ENCODE results near the gene B4GALT6.

DNA sequence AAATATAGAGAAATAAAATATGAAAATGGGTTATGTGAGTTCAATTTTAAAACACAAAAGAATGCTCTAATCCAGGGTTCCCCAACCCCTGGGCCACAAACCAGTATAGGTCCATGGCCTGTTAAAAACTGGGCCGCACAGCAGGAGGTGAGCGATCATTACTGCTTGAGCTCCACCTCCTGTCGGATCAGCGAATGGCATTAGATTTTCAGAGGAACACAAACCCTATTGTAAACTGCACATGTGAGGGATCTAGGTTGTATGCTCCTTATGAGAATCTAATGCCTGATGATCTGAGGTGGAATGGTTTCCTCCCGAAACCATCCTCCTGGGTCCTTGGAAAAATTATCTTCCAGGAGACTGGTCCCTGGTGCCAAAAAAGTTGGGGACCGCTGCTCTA is 58.0 kb downstream of the B4GALT6 start:
- TF ChIP-seq RCOR1 (IDR thresholded peaks at IDR 0.05; ENCODE audit: insufficient replicate concordance, low read length) (no peak), CTCF (conservative IDR thresholded peaks at IDR 0.05; ENCODE audit: low read depth, low read length) (no peak)
